Neural cell (in vitro differentiated cells): ENCODE measurements around the gene KMT2D. TPM values are rescaled to one million over a fixed set of nuclear protein-coding genes. Genes with fewer than 3 reads are reported as not detected.

ENCODE experiments used
- H2AFZ ChIP-seq: fragments of 200-600, 300-800 bp; sonication (generic), shearing (Covaris generic); 2 replicates; pipeline ENCODE4 v1.6.0; 2014; ENCODE audit warnings: low read depth, mild to moderate bottlenecking, antibody characterized with exemption, low read length, moderate library complexity
- H3F3A ChIP-seq: fragments of 200-600 bp; shearing (Covaris generic); 2 replicates; pipeline ENCODE4 v1.6.1; 2016; ENCODE audit warnings: mild to moderate bottlenecking, moderate library complexity, mixed read lengths, antibody characterized with exemption, low read length; ENCODE audit not compliant: insufficient read depth, poor library complexity, severe bottlenecking
- H3K27ac ChIP-seq: fragments of 200-600, 300-800 bp; sonication (generic), shearing (Covaris generic); 2 replicates; pipeline ENCODE4 v1.5.1; 2014; ENCODE audit warnings: mild to moderate bottlenecking, low read length, moderate library complexity
- H3K27me3 ChIP-seq: fragments of 300-800, 200-600 bp; sonication (generic), shearing (Covaris generic); 2 replicates; pipeline ENCODE4 v1.6.0; 2014; ENCODE audit warnings: mild to moderate bottlenecking, low read depth, low read length, moderate library complexity; ENCODE audit not compliant: insufficient read depth
- H3K36me3 ChIP-seq: fragments of 300-800, 200-600 bp; sonication (generic), shearing (Covaris generic); 2 replicates; pipeline ENCODE4 v1.5.1; 2014; ENCODE audit warnings: mild to moderate bottlenecking, antibody characterized with exemption, low read length, moderate library complexity; ENCODE audit not compliant: insufficient read depth
- H3K4me2 ChIP-seq: fragments of 300-800, 200-600 bp; sonication (generic), shearing (Covaris generic); 2 replicates; pipeline ENCODE4 v1.6.0; 2014; ENCODE audit warnings: mild to moderate bottlenecking, low read length
- H3K4me3 ChIP-seq: fragments of 300-800, 200-600 bp; sonication (generic), shearing (Covaris generic); 2 replicates; pipeline ENCODE4 v1.5.1; 2014; ENCODE audit warnings: mild to moderate bottlenecking, low read length, moderate library complexity
- H3K79me2 ChIP-seq: fragments of 200-600 bp; shearing (Covaris generic); replicated peaks from 2 replicates; pipeline ENCODE4 v1.6.0; 2014; ENCODE audit warnings: mild to moderate bottlenecking, low read length, moderate library complexity; ENCODE audit not compliant: insufficient read depth
- H3K9ac ChIP-seq: fragments of 300-800, 200-600 bp; sonication (generic), shearing (Covaris generic); 2 replicates; pipeline ENCODE4 v1.6.1; 2016; ENCODE audit warnings: mild to moderate bottlenecking, low read length, mixed read lengths
- H3K9me2 ChIP-seq: fragments of 200-600 bp; shearing (Covaris generic); 2 replicates; pipeline ENCODE4 v1.6.1; 2016; ENCODE audit warnings: mild to moderate bottlenecking, low read length, mixed read lengths; ENCODE audit not compliant: insufficient read depth
- H3K9me3 ChIP-seq: fragments of 200-600, 300-800 bp; sonication (generic), shearing (Covaris generic); 2 replicates; pipeline ENCODE4 v1.6.1; 2016; ENCODE audit warnings: mild to moderate bottlenecking, mixed run types, low read length, moderate library complexity, mixed read lengths
- H4K20me1 ChIP-seq: fragments of 200-600 bp; shearing (Covaris generic); 2 replicates; pipeline ENCODE4 v1.6.1; 2016; ENCODE audit warnings: mild to moderate bottlenecking, mixed run types; ENCODE audit not compliant: insufficient read depth
- CTCF ChIP-seq: fragments of 450-650 bp; IDR thresholded peaks from 2 replicates; pipeline ENCODE4 v1.5.1; 2014; ENCODE audit warnings: antibody characterized with exemption, mild to moderate bottlenecking, moderate library complexity; ENCODE audit not compliant: poor library complexity, severe bottlenecking
- EP300 ChIP-seq: fragments of 450-650 bp; conservative IDR thresholded peaks from 2 replicates; pipeline ENCODE4 v1.6.1; 2014; ENCODE audit warnings: antibody characterized with exemption, mild to moderate bottlenecking, moderate library complexity; ENCODE audit not compliant: poor library complexity, severe bottlenecking
- EZH2 ChIP-seq: fragments of 200-600, 300-800 bp; shearing (Covaris generic), sonication (generic); IDR thresholded peaks from 2 replicates; pipeline ENCODE4 v1.6.1; 2014; ENCODE audit warnings: antibody characterized with exemption, low read length, borderline replicate concordance, mild to moderate bottlenecking; ENCODE audit not compliant: insufficient read depth, poor library complexity, severe bottlenecking
- MXI1 ChIP-seq: fragments of 450-650 bp; conservative IDR thresholded peaks from 2 replicates; pipeline ENCODE4 v1.6.1; 2014; ENCODE audit warnings: antibody characterized with exemption, mild to moderate bottlenecking; ENCODE audit not compliant: poor library complexity, severe bottlenecking
- POLR2AphosphoS5 ChIP-seq: IDR thresholded peaks from 2 replicates; pipeline ENCODE4 v1.6.1; 2012
- RAD21 ChIP-seq: fragments of 450-650 bp; conservative IDR thresholded peaks from 2 replicates; pipeline ENCODE4 v1.6.1; 2014; ENCODE audit warnings: antibody characterized with exemption, mild to moderate bottlenecking, moderate library complexity
- REST ChIP-seq: IDR thresholded peaks from 2 replicates; pipeline ENCODE4 v1.6.1; 2012; ENCODE audit warnings: borderline replicate concordance
- SMC3 ChIP-seq: fragments of 450-650 bp; conservative IDR thresholded peaks from 2 replicates; pipeline ENCODE4 v1.6.1; 2014; ENCODE audit warnings: antibody characterized with exemption, mild to moderate bottlenecking, moderate library complexity; ENCODE audit not compliant: poor library complexity
- TAF1 ChIP-seq: IDR thresholded peaks from 2 replicates; pipeline ENCODE4 v1.6.1; 2012; ENCODE audit warnings: low read depth
- polyA plus RNA-seq: library from polyadenylated mRNA; depleted of rRNA; stranded (reverse); fragments of >200 nt; gene quantifications from 2 replicates; pipeline ENCODE4 v1.2.3, GENCODE V29; 2014

KMT2D gene
- polyA plus RNA-seq, 1 donor from 2014 or later = 15.8 TPM

GRCh38 chr12:49024543-49024942 lies 36.1 kb downstream of the KMT2D start:
- H3K9me3 ChIP-seq = no peaks in the 10 kb centered on the region
- H3K27me3 ChIP-seq = no peaks in the 10 kb centered on the region
- H3K36me3 ChIP-seq = no peaks in the 10 kb centered on the region
- no peak overlapping the region for H3K9ac ChIP-seq
- no peak overlapping the region for H3K27ac ChIP-seq
- H3K9me2 ChIP-seq = no peaks in the 10 kb centered on the region
- H2AFZ ChIP-seq = no peak overlapping the region
- H3K4me2 ChIP-seq = no peak overlapping the region
- H3K79me2 ChIP-seq = no peaks in the 10 kb centered on the region
- TF ChIP-seq REST (no peak), EP300 (no peak), MXI1 (no peak)
- no peaks in the 10 kb centered on the region for H4K20me1 ChIP-seq
- no peaks in the 10 kb centered on the region for H3F3A ChIP-seq
- H3K4me3 ChIP-seq = no peak overlapping the region

GRCh38 chr12:49023812-49024211 lies 36.8 kb downstream of the KMT2D start:
- Histone ChIP-seq H4K20me1 (no peaks in the 10 kb centered on the region), H3K9me2 (no peaks in the 10 kb centered on the region), H3K4me3 (no peak overlapping the region), H3K36me3 (no peaks in the 10 kb centered on the region), H3K27ac (no peak overlapping the region), H3K9ac (no peak overlapping the region), H3F3A (no peaks in the 10 kb centered on the region), H2AFZ (no peak overlapping the region), H3K27me3 (no peaks in the 10 kb centered on the region), H3K4me2 (no peak overlapping the region), H3K79me2 (no peaks in the 10 kb centered on the region), H3K9me3 (no peaks in the 10 kb centered on the region)
- TF ChIP-seq SMC3 = no peak
- TF ChIP-seq MXI1 = no peak
- TF ChIP-seq POLR2AphosphoS5 = no peak
- no peak for TF ChIP-seq EZH2
- no peak for TF ChIP-seq RAD21
- no peak for TF ChIP-seq EP300
- no peak for TF ChIP-seq TAF1
- no peak for TF ChIP-seq CTCF
- TF ChIP-seq REST = no peak
